Thyroid gland (tissue), 4 donors: Measurements from ENCODE around the gene CDH10. TPM values are rescaled to one million over a fixed set of nuclear protein-coding genes. Genes with fewer than 3 reads are reported as not detected.

Experiments
- DNase-seq, 2 donors: peaks; one replicate each; pipeline ENCODE4 v3.0.0-alpha.2; 2019
- H3K27ac ChIP-seq, 3 donors: fragments of 200-600 bp; sonication (generic); 1 replicate in 2 of 3; 2 replicates in 1 of 3; pipeline ENCODE4 v1.5.1; 2016 to 2019; ENCODE audit warnings: mild to moderate bottlenecking in 1 of 3, moderate library complexity in 1 of 3
- H3K27me3 ChIP-seq: fragments of 200-600 bp; sonication (generic); one replicate; pipeline ENCODE4 v1.5.1; 2019
- H3K36me3 ChIP-seq, 2 donors: fragments of 200-600 bp; sonication (generic); one replicate each; pipeline ENCODE4 v1.5.1; 2016 to 2019
- H3K4me1 ChIP-seq, 2 donors: fragments of 200-600 bp; sonication (generic); one replicate each; pipeline ENCODE4 v1.5.1; 2017 to 2019
- H3K4me3 ChIP-seq, 3 donors: fragments of 200-600 bp; sonication (generic); replicated peaks in 1 of 3; 1 replicate in 2 of 3; 2 replicates in 1 of 3; pipeline ENCODE4 v1.5.1; 2016; ENCODE audit warnings: mild to moderate bottlenecking in 1 of 3
- H3K9me3 ChIP-seq: fragments of 200-600 bp; sonication (generic); one replicate; pipeline ENCODE4 v1.5.1; 2017
- POLR2A ChIP-seq, 2 donors: fragments of 450-650 bp; IDR thresholded peaks; one replicate each; pipeline ENCODE4 v1.6.1; 2017; ENCODE audit warnings: antibody characterized with exemption in 2 of 2, mild to moderate bottlenecking in 2 of 2, moderate library complexity in 1 of 2
- WGBS, 2 donors: methylation state at CpG; one replicate each; pipeline ENCODE4 v1.1.5; 2017; 5-methylcytosine and 5-hydroxymethylcytosine counted together
- intact Hi-C: fragments of 100-400 bp; cut with DNase I; formaldehyde crosslinking; loops from one replicate; pipeline ENCODE4 v1.15.1; 2023
- total RNA-seq, 4 donors: library from RNA; depleted of rRNA; stranded (reverse); fragments of >200 nt; gene quantifications; one replicate each; pipeline ENCODE4 v1.2.3, GENCODE V29; 2016
- TF ChIP-seq, protein P1 (sequence below), 6 experiments: fragments of 200-600 bp in 3 of 6; fragments of 450-650 bp in 3 of 6; sonication (generic) in 3 of 6; IDR thresholded peaks; one replicate each; pipeline ENCODE4 v1.5.1; 2016 to 2019; ENCODE audit warnings: antibody characterized with exemption in 6 of 6, mild to moderate bottlenecking in 2 of 6, inconsistent platforms in 1 of 6, moderate library complexity in 1 of 6

The CDH10 gene
- total RNA-seq, 4 donors from 2014 or later, result not detected

DNA sequence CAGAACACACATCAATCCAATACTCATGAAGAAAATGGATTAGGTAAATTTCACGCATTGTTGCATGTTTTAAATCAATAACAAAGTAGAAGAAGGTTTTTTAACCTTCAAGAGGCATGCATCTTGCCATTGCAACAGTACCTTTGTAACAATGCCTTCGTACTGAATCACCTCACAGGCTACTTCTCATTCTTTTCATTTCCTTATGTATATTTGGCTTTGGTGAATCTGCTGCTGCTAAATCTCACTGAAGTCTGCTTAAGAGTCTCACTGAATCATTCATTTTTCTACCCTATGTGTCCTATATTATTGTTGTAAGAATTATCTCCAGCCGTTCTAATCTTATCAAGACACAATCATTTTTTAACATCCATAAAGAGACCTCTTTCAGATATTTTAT, 152.5 kb downstream of the CDH10 start:
- no peaks in the 10 kb centered on the region for H3K9me3 ChIP-seq
- WGBS, 2 donors, result 73 to 81% methylated on average over 3 of the region's 3 CpGs
- no peak overlapping the region for H3K27ac ChIP-seq
- intact Hi-C loops, result no loop called here
- no peaks in the 10 kb centered on the region for H3K4me1 ChIP-seq
- TF ChIP-seq POLR2A (IDR thresholded peaks at IDR 0.05), result no peak
- TF ChIP-seq, protein P1, sequence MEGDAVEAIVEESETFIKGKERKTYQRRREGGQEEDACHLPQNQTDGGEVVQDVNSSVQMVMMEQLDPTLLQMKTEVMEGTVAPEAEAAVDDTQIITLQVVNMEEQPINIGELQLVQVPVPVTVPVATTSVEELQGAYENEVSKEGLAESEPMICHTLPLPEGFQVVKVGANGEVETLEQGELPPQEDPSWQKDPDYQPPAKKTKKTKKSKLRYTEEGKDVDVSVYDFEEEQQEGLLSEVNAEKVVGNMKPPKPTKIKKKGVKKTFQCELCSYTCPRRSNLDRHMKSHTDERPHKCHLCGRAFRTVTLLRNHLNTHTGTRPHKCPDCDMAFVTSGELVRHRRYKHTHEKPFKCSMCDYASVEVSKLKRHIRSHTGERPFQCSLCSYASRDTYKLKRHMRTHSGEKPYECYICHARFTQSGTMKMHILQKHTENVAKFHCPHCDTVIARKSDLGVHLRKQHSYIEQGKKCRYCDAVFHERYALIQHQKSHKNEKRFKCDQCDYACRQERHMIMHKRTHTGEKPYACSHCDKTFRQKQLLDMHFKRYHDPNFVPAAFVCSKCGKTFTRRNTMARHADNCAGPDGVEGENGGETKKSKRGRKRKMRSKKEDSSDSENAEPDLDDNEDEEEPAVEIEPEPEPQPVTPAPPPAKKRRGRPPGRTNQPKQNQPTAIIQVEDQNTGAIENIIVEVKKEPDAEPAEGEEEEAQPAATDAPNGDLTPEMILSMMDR (IDR thresholded peaks at IDR 0.05), result no peak
- no peak overlapping the region for H3K4me3 ChIP-seq
- no peaks in the 10 kb centered on the region for H3K36me3 ChIP-seq
- no peak for DNase-seq
- H3K27me3 ChIP-seq, result no peaks in the 10 kb centered on the region

- DNase-seq, result no peak
- intact Hi-C loops, result no loop called here
Observed at GRCh38 chr5:24491490-24491889, 153.3 kb downstream of the CDH10 start.

DNA sequence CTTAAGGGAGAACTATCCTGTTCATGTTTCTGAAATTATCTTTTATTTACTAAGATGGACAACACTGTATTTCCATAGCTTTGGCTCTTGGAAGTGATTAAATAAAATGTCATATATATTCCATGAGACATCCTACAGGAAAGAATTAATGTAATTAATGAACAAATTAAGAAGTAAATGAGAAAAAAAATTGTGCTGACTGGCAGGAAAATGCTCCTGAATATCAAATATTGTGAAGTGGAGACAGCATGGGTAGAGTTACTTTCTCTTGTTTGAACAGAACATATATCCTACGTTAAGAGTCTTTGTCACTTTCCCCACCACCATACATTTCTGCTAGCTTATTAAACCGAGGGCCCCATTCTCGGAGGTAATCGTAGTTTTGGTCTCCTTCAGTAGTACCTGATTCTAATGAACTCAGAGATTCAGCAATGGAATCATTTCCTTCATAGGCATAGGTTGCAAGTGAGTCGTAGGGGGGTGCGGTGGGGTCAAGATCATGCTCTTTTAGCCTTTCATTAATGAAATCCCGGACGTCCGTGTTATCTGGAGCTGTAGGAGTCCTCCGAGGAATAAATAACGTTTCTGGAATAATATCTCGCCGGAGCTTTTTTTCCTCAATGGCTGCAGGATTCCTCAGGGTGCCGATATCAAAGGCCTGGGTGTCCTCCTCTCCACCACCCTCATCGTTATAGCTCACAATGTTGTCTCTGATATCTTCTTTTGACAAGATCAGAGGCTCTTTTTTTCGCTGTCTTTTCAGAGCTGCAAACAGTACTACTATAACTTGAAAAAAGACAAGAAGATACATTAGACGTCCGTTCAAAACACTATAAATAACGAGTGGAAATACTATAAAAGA, 157.2 kb downstream of the CDH10 start:
- TF ChIP-seq, protein P1 (IDR thresholded peaks at IDR 0.05), result no peak
- TF ChIP-seq POLR2A (IDR thresholded peaks at IDR 0.05), result no peak
- Histone ChIP-seq H3K4me3 (no peak overlapping the region), H3K36me3 (no peaks in the 10 kb centered on the region), H3K9me3 (no peaks in the 10 kb centered on the region), H3K4me1 (no peaks in the 10 kb centered on the region), H3K27ac (no peak overlapping the region), H3K27me3 (no peaks in the 10 kb centered on the region)
- 85 to 86% methylated on average over 19 of the region's 19 CpGs for WGBS, 2 donors
- intact Hi-C loops, result no loop called here
- DNase-seq, result no peak

More at GRCh38 chr5:24491490-24491889, 153.3 kb downstream of the CDH10 start:
- H3K9me3 ChIP-seq, result no peaks in the 10 kb centered on the region
- no peak overlapping the region for H3K27ac ChIP-seq
- H3K36me3 ChIP-seq, result no peaks in the 10 kb centered on the region
- no peak for TF ChIP-seq POLR2A (IDR thresholded peaks at IDR 0.05)
- TF ChIP-seq, protein P1 (IDR thresholded peaks at IDR 0.05), result no peak
- H3K4me1 ChIP-seq, result no peaks in the 10 kb centered on the region
- H3K4me3 ChIP-seq, result no peak overlapping the region
- WGBS, 2 donors, result 72 to 75% methylated on average over 3 of the region's 3 CpGs
- no peaks in the 10 kb centered on the region for H3K27me3 ChIP-seq

DNA sequence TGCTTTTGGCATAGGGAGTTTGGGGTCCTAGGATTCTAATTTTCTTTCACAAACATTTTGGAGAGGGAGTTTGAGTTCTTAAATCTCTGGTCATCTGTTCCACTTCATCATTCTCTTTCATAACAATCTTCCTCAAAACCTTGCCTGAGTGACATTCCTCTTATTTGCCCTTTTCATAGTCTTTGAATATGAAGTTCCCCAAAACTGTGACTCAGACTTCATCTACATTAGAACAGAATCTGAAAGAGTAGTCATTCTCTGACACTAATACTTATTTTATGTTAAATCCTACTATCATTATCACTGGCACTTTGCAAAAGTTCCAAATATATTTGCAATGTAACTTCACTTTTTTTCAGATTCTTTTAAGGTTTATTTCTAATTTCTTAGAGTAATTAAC, 163.8 kb downstream of the CDH10 start:
- Histone ChIP-seq H3K36me3 (no peaks in the 10 kb centered on the region), H3K27ac (no peak overlapping the region), H3K27me3 (no peaks in the 10 kb centered on the region), H3K4me3 (no peak overlapping the region), H3K4me1 (no peaks in the 10 kb centered on the region), H3K9me3 (no peaks in the 10 kb centered on the region)
- no peak for DNase-seq
- TF ChIP-seq, protein P1 (IDR thresholded peaks at IDR 0.05), result no peak
- no peak for TF ChIP-seq POLR2A (IDR thresholded peaks at IDR 0.05)
- intact Hi-C loops, result no loop called here

DNA sequence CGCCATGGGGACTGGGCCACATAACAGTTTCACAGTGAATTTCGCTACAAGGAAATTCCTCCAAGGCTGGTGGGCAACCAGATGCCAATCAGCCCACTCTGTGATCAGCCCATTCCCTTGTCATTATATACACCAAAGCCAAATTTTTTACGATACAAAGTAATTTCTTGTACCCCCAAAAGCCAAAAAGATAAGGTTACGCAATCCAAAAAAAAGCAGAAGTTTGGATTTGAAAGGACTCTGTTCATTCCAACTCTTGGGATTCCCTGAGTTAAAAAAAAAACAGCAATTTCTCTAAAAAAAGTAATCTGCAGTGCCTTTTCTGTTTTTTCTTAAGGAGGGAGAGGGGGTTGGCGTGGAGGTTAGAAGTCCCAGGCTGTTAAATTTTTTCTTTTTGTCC, 166.8 kb downstream of the CDH10 start:
- Histone ChIP-seq H3K4me1 (no peaks in the 10 kb centered on the region), H3K4me3 (no peak overlapping the region), H3K9me3 (no peaks in the 10 kb centered on the region), H3K27ac (no peak overlapping the region), H3K27me3 (no peaks in the 10 kb centered on the region), H3K36me3 (no peaks in the 10 kb centered on the region)
- TF ChIP-seq POLR2A (IDR thresholded peaks at IDR 0.05), result no peak
- TF ChIP-seq, protein P1 (IDR thresholded peaks at IDR 0.05), result no peak
- intact Hi-C loops, result no loop called here
- 86% methylated on average over 5 of the region's 5 CpGs for WGBS, 2 donors
- no peak for DNase-seq
